HepG2 (cell line): Measurements from ENCODE around the gene DNM1L. TPM values are rescaled to one million over a fixed set of nuclear protein-coding genes. Genes with fewer than 3 reads are reported as not detected.
A peak's percentile ranks its signal among the peaks of the same experiment; 100 is the strongest.

Experiments
- DNMT3B ChIP-seq: conservative IDR thresholded peaks from 2 replicates; pipeline ENCODE4 v1.6.1; 2016; ENCODE audit warnings: missing biosample characterization, control low read depth
- ELF4 ChIP-seq: sonication (generic); formaldehyde crosslinking; IDR thresholded peaks from 2 replicates; pipeline ENCODE4 v1.5.0; 2020; ENCODE audit warnings: missing genetic modification reagents, mild to moderate bottlenecking, moderate library complexity, borderline replicate concordance
- GATAD2A ChIP-seq: IDR thresholded peaks from 2 replicates; pipeline ENCODE4 v1.6.1; 2016
- IRF2 ChIP-seq: IDR thresholded peaks from 2 replicates; pipeline ENCODE4 v1.6.1; 2018; ENCODE audit warnings: missing genetic modification reagents, missing compliant biosample characterization
- MTA3 ChIP-seq: sonication (generic); formaldehyde crosslinking; IDR thresholded peaks from 2 replicates; pipeline ENCODE4 v1.4.0; 2020; ENCODE audit warnings: missing genetic modification reagents
- PHF21A ChIP-seq: sonication (generic); formaldehyde crosslinking; IDR thresholded peaks from 2 replicates; pipeline ENCODE4 v1.5.0; 2020; ENCODE audit warnings: mild to moderate bottlenecking, missing genetic modification reagents
- RAD21 ChIP-seq: fragments of 450-650 bp; formaldehyde crosslinking; IDR thresholded peaks from 2 replicates; pipeline ENCODE4 v1.5.0; 2020; ENCODE audit warnings: mild to moderate bottlenecking
- SNAI1 ChIP-seq: sonication (generic); formaldehyde crosslinking; IDR thresholded peaks from 2 replicates; pipeline ENCODE4 v1.5.0; 2020; ENCODE audit warnings: mild to moderate bottlenecking, missing genetic modification reagents, borderline replicate concordance
- SNRNP70 ChIP-seq: fragments of 200-400 bp; formaldehyde crosslinking; IDR thresholded peaks from 2 replicates; pipeline ENCODE4 v1.6.1; 2017; ENCODE audit warnings: mild to moderate bottlenecking, low read depth, low read length, moderate library complexity
- ZBTB46 ChIP-seq: sonication (generic); formaldehyde crosslinking; IDR thresholded peaks from 2 replicates; pipeline ENCODE4 v1.4.0; 2020; ENCODE audit warnings: mild to moderate bottlenecking, missing genetic modification reagents, borderline replicate concordance
- ZMAT5 ChIP-seq: sonication (generic); formaldehyde crosslinking; IDR thresholded peaks from 2 replicates; pipeline ENCODE4 v1.5.0; 2020; ENCODE audit warnings: mild to moderate bottlenecking, low read depth, missing genetic modification reagents, borderline replicate concordance
- ZNF10 ChIP-seq: sonication (generic); formaldehyde crosslinking; IDR thresholded peaks from 2 replicates; pipeline ENCODE4 v1.4.0; 2020; ENCODE audit warnings: mild to moderate bottlenecking, low read depth, missing genetic modification reagents, borderline replicate concordance
- ZNF275 ChIP-seq: sonication (generic); formaldehyde crosslinking; IDR thresholded peaks from 2 replicates; pipeline ENCODE4 v1.8.0; 2022; ENCODE audit warnings: missing genetic modification reagents, mild to moderate bottlenecking, inconsistent platforms, borderline replicate concordance
- ZNF34 ChIP-seq: sonication (generic); formaldehyde crosslinking; IDR thresholded peaks from 2 replicates; pipeline ENCODE4 v1.4.0; 2020; ENCODE audit warnings: mild to moderate bottlenecking, missing genetic modification reagents, borderline replicate concordance
- polyA plus RNA-seq, 8 experiments: library from polyadenylated mRNA; depleted of rRNA in 3 of 8; stranded (reverse) in 7 of 8; unstranded in 1 of 8; fragments of >200 nt; fragmentation: Illumina TruSeq in 4 of 8; extraction: Trizol in 4 of 8; gene quantifications; 2 replicates each; pipeline versions ENCODE4 v1.2.1 to v1.2.3, GENCODE V29; 2011 to 2016; ENCODE audit warnings: low read depth in 4 of 8, missing spikeins in 1 of 8, mixed read lengths in 1 of 8; ENCODE audit not compliant: insufficient read depth in 1 of 8
- total RNA-seq, 5 experiments: library from RNA; depleted of rRNA; stranded (reverse); fragments of >200 nt; fragmentation: Illumina TruSeq; extraction: Trizol; gene quantifications; 2 replicates each; pipeline ENCODE4 v1.2.3, GENCODE V29; 2016; ENCODE audit warnings: low read depth in 1 of 5
- TF ChIP-seq, protein P1 (sequence below): sonication (generic); formaldehyde crosslinking; conservative IDR thresholded peaks from 2 replicates; pipeline ENCODE4 v1.4.0; 2020; ENCODE audit warnings: missing genetic modification reagents
- TF ChIP-seq, protein P2 (sequence below): IDR thresholded peaks from 2 replicates; pipeline ENCODE4 v1.6.1; 2018; ENCODE audit warnings: missing genetic modification reagents
- TF ChIP-seq, protein P3 (sequence below): sonication (generic); formaldehyde crosslinking; IDR thresholded peaks from 2 replicates; pipeline ENCODE4 v1.5.1; 2020; ENCODE audit warnings: mild to moderate bottlenecking, missing genetic modification reagents, moderate library complexity

Gene DNM1L
- total and polyA plus RNA-seq, 2 of the 13 experiments (the other 11 are each of a cell fraction or from before 2014, with no cell fraction given), result 35.9 to 65.8 TPM

DNA sequence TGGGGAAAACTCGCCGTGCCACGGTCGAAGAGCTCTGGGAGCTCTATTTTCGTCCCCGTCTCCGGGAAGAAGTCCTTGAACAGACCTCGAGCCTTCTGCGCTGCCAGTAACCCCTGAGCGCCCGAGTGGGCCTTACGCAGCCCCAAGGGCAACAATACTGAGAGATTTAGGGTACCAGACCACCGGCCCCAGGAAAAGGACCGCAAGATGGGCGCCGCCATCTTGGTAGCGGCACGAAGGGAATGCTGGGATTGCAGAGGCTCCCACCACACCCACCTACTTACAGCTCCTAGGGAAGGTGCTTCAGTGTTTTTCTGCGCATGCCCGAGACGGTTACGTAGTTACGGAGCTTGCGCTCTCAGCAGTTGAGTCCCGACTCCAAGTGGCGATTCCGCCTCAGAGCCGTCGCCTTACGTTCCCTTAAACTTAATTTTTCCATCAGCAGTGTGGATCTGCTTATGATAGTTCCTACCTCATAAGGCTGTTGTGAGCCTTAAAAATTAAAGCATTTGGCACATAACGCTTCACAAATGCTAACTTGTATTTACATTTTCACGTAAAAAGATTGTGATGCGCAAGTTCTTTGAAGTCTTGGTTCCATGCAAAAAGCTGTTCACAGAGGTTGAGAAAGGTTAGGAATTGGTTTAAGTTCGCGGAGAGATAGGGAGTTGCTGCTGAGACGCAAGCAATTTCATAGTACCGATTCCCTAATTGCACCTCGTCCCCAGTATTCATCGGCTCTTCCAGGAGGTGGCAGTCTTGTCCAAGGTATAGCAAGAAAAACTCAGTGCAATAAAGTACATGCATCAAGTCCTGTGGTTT lies 76.8 kb downstream of the DNM1L start, which contains the start of gene YARS2 (continued):
- TF ChIP-seq ZBTB46, result no peak
- TF ChIP-seq, protein P1, sequence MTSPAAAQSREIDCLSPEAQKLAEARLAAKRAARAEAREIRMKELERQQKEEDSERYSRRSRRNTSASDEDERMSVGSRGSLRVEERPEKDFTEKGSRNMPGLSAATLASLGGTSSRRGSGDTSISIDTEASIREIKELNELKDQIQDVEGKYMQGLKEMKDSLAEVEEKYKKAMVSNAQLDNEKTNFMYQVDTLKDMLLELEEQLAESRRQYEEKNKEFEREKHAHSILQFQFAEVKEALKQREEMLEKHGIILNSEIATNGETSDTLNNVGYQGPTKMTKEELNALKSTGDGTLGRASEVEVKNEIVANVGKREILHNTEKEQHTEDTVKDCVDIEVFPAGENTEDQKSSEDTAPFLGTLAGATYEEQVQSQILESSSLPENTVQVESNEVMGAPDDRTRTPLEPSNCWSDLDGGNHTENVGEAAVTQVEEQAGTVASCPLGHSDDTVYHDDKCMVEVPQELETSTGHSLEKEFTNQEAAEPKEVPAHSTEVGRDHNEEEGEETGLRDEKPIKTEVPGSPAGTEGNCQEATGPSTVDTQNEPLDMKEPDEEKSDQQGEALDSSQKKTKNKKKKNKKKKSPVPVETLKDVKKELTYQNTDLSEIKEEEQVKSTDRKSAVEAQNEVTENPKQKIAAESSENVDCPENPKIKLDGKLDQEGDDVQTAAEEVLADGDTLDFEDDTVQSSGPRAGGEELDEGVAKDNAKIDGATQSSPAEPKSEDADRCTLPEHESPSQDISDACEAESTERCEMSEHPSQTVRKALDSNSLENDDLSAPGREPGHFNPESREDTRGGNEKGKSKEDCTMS (CRISPR knock-in tag), result no peak
- TF ChIP-seq ZMAT5 (CRISPR knock-in tag), result no peak
- TF ChIP-seq, protein P2, sequence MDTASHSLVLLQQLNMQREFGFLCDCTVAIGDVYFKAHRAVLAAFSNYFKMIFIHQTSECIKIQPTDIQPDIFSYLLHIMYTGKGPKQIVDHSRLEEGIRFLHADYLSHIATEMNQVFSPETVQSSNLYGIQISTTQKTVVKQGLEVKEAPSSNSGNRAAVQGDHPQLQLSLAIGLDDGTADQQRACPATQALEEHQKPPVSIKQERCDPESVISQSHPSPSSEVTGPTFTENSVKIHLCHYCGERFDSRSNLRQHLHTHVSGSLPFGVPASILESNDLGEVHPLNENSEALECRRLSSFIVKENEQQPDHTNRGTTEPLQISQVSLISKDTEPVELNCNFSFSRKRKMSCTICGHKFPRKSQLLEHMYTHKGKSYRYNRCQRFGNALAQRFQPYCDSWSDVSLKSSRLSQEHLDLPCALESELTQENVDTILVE, result no peak
- TF ChIP-seq SNAI1 (CRISPR knock-in tag), result 0 out of 2 replicates have a peak, but pooled peaks have one; percentile 53
- no peak for TF ChIP-seq ZNF10
- TF ChIP-seq SNRNP70, result no peak
- TF ChIP-seq GATAD2A (CRISPR knock-in tag), result peak; percentile 28
- TF ChIP-seq, protein P3, sequence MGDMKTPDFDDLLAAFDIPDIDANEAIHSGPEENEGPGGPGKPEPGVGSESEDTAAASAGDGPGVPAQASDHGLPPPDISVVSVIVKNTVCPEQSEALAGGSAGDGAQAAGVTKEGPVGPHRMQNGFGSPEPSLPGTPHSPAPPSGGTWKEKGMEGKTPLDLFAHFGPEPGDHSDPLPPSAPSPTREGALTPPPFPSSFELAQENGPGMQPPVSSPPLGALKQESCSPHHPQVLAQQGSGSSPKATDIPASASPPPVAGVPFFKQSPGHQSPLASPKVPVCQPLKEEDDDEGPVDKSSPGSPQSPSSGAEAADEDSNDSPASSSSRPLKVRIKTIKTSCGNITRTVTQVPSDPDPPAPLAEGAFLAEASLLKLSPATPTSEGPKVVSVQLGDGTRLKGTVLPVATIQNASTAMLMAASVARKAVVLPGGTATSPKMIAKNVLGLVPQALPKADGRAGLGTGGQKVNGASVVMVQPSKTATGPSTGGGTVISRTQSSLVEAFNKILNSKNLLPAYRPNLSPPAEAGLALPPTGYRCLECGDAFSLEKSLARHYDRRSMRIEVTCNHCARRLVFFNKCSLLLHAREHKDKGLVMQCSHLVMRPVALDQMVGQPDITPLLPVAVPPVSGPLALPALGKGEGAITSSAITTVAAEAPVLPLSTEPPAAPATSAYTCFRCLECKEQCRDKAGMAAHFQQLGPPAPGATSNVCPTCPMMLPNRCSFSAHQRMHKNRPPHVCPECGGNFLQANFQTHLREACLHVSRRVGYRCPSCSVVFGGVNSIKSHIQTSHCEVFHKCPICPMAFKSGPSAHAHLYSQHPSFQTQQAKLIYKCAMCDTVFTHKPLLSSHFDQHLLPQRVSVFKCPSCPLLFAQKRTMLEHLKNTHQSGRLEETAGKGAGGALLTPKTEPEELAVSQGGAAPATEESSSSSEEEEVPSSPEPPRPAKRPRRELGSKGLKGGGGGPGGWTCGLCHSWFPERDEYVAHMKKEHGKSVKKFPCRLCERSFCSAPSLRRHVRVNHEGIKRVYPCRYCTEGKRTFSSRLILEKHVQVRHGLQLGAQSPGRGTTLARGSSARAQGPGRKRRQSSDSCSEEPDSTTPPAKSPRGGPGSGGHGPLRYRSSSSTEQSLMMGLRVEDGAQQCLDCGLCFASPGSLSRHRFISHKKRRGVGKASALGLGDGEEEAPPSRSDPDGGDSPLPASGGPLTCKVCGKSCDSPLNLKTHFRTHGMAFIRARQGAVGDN, result peak; percentile 95
- no peak for TF ChIP-seq MTA3 (CRISPR knock-in tag)
- TF ChIP-seq ZNF34 (CRISPR knock-in tag), result no peak
- 0 out of 2 replicates have a peak, but pooled peaks have one; percentile 29 for TF ChIP-seq ZNF275
- TF ChIP-seq RAD21 (CRISPR knock-in tag), result peak; percentile 85
- TF ChIP-seq PHF21A (CRISPR knock-in tag), result peak; percentile 65
- no peak for TF ChIP-seq DNMT3B (CRISPR knock-in tag)
- 0 out of 2 replicates have a peak, but pooled peaks have one; percentile 47 for TF ChIP-seq ELF4
- TF ChIP-seq IRF2 (CRISPR knock-in tag), result peak; percentile 53; the same call in 1 of the 2 replicates
